Vagina (tissue), 2 donors: ENCODE data around the gene INTS6L.

Experiments used
- CTCF ChIP-seq, 3 experiments: fragments of 450-650 bp in 2 of 3; fragments of 200-600 bp in 1 of 3; sonication (generic) in 1 of 3; IDR thresholded peaks; one replicate each; pipeline ENCODE4 v1.5.1; 2017 to 2019; ENCODE audit warnings: antibody characterized with exemption in 3 of 3, mild to moderate bottlenecking in 2 of 3, moderate library complexity in 2 of 3
- POLR2A ChIP-seq, 2 donors: fragments of 450-650 bp; IDR thresholded peaks; one replicate each; pipeline ENCODE4 v1.6.1; 2017; ENCODE audit warnings: antibody characterized with exemption in 2 of 2, mild to moderate bottlenecking in 2 of 2, moderate library complexity in 2 of 2
- POLR2AphosphoS5 ChIP-seq, 2 donors: sonication (generic); formaldehyde crosslinking; IDR thresholded peaks; one replicate each; pipeline ENCODE4 v1.9.0; 2017; ENCODE audit warnings: antibody characterized with exemption in 2 of 2, mild to moderate bottlenecking in 2 of 2, low read depth in 1 of 2; ENCODE audit not compliant: insufficient read depth in 1 of 2

- TF ChIP-seq CTCF (IDR thresholded peaks at IDR 0.05) = no peak
- no peak for TF ChIP-seq POLR2AphosphoS5 (IDR thresholded peaks at IDR 0.05; ENCODE audit: insufficient read depth in 1 of 2, low read depth in 1 of 2)
- TF ChIP-seq POLR2A (IDR thresholded peaks at IDR 0.05) = no peak
These were observed 38.7 kb upstream of the INTS6L start for GRCh38 chrX:135481696-135482179.
